ENCODE results near the gene ATF7.

Gene ATF7

GRCh38 chr12:53516758-53517455 lies 109.3 kb downstream of the ATF7 start:
- no peak for DNase-seq

DNA sequence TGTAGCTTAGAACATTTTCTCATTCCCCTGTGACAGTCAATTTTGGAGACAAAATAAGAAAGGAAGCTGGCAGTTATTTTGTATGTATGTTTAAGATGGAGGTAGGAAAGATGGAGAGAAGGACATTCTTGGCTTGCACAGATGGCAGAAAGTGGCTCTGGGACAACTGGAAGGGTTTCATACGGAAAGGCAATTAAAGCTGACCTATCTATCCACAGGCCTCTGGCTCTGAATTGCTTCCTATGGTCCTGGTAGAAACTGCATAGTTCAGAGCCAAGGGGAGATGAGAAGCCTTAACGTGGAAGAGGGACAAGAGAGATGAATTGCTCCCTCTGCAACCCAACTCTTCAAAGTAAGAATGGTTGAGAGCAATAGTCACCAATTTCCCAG lies 110.9 kb downstream of the ATF7 start:
- DNase-seq: no peak

GRCh38 chr12:53514628-53515290 lies 111.4 kb downstream of the ATF7 start:
- no peak for DNase-seq

GRCh38 chr12:53513712-53514410 lies 112.3 kb downstream of the ATF7 start:
- DNase-seq: no peak

- DNase-seq: no peak
These were observed 115.9 kb downstream of the ATF7 start for GRCh38 chr12:53510181-53510812.

DNA sequence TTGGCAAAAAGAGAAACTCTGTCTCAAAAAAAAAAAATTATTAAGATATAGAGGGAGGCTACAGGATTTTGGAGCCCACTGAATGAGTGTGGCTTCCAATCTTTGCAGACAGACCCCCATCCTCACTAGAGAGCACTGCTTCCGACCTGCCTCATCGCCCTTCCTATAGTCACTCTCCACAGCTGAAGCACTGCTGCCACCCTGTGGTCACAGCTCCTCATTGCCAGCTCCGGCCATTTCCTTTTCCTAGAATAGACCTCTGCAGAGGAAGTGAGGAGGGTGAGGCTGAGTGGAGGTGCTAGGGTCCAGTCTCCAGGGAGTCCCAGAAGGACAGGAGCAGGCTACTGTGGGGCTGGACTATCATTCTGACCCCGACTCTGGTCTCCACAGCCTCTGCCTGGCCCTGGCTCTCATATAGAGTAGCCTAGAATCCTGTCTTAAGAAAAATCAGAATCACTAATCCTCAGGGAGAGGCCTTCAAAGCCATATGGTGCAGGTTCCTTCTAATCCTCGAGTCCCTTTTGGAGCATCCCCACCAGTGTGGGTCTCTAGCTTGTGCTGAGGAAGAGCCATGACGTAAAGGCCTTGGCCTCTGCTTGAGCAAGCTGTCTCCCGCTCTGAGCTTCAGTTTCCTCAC lies 117.5 kb downstream of the ATF7 start:
- DNase-seq: peak; percentile 95

GRCh38 chr12:53507603-53507885 lies 118.6 kb downstream of the ATF7 start:
- DNase-seq: no peak

- DNase-seq: no peak
These were observed 119.1 kb downstream of the ATF7 start, which contains the start of gene NPFF for GRCh38 chr12:53506881-53507602. NPFF (minus strand) TSS chr12:53507484; CDS start chr12:53507474, 10 bp downstream.

DNA sequence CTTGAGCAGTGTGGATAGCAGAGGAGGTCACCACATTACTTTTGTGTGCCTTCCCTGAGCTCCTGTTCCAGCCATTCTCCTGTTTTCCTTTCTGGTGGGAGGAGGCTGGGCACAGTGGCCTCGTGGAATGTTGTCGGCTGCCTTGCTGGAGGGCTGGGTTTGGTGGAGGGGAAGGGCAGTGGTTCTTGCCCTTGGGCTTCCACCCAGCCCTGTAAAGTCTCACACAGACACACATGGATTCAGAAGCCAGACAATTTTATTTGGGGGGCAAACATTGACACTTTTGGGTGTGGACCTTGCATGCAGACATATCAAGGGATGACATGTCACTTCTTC lies 119.8 kb downstream of the ATF7 start:
- DNase-seq: no peak

DNA sequence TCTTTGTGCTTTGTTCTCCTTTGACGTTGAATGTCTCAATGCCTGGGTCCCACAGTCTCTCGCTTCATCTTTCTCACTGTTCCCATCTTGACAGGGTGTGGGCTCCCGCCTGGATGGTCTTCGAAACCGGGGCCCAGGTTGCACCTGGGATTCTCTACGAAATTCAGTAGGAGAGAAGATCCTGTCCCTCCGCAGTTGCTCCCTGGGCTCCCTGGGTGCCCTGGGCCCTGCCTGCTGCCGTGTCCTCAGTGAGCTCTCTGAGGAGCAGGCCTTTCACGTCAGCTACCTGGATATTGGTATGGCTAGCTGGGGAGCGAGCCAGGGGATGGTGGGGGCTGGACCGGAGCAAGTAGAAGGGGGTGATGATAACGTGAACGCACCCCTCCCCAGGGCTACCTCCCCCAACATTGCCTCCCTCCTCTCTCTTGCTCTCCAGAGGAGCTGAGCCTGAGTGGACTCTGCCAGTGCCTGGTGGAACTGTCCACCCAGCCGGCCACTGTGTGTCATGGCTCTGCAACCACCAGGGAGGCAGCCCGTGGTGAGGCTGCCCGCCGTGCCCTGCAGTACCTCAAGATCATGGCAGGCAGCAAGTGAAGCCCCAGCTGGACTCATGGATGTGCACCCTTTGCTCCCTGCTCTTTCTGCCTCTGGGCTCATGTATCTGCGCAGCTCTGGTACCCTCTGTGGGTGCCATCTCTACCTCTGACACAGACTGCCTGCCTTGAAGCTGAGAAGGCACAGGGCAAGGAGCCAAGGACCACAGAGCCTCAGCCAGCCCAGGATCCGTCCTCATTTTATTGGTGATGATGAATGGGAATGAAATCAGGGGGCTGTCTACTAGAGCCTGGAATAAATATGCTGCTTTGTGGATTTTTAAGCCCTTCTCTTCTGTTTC lies 120.4 kb downstream of the ATF7 start:
- DNase-seq: no peak

DNA sequence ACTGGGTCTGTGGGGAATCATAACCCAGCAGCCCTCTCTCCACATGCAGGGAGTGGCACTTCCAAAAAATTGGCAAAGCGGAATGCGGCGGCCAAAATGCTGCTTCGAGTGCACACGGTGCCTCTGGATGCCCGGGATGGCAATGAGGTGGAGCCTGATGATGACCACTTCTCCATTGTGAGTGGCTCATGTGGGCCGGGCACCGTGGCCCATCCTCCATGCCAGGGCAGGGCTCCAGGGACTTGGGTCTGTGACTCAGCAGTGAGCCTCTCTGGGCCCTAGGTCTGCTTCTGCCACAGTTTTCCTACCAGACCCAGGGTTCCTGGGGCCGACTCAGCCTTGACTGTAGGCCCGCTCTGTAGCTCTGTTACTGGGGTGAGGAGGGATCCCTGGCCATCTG lies 121.1 kb downstream of the ATF7 start:
- no peak for DNase-seq

GRCh38 chr12:53504004-53504920 lies 121.9 kb downstream of the ATF7 start:
- DNase-seq: no peak

DNA sequence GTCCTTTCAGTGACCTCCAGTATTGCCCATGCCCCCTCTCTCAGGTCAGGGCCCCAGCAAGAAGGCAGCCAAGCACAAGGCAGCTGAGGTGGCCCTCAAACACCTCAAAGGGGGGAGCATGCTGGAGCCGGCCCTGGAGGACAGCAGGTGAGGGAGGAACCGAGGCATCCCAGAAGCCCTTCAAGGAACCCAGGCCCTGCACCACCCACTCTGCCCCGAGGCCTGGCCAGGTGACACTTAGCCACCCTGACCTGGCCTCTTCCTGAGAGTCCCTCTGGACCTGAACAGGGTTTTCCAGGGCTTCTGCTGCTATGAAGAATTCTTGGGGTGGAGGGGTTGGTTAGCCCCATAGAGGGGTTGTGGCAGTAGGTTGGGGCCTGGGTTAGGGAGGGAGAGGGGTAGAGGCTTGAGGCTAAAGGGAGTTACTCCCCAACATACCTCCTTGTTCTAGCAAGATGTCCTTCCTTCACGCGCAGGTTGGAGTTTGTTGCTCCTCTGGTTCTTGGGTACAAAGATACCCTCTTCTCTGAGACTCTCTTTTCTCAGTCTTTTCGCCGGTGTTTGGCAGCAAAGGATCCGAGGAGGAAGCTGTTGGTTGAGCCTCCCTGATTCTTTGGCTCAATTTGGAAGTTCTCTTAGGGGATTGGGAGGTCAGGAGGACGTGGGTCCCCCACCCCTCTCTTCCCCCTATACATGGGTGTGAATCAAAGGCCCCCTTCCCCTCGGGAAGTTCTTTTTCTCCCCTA lies 123.0 kb downstream of the ATF7 start:
- no peak for DNase-seq

- no peak for DNase-seq
These were observed 123.9 kb downstream of the ATF7 start for GRCh38 chr12:53502331-53502730.

DNA sequence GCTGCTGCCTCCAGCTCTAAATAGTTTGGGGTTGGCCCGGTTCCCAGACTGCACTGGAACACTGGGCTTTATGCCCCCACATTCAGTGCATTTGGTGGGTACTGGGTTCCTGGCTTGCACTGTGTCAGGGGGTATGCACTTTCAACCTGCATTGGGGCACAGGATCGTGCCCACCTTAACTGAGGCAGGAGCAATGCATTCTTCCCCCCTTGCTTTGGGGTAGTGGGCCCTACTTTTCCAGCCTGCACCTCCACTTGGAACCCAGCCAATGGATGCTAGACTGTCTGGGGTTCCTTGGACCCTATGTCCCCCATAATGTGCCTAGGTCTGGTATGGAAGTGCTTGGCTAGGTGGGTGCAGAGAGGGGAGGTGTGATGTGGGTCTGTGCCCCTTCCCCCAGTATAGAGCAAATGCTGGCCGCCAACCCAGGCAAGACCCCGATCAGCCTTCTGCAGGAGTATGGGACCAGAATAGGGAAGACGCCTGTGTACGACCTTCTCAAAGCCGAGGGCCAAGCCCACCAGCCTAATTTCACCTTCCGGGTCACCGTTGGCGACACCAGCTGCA lies 124.5 kb downstream of the ATF7 start:
- DNase-seq: no peak

DNA sequence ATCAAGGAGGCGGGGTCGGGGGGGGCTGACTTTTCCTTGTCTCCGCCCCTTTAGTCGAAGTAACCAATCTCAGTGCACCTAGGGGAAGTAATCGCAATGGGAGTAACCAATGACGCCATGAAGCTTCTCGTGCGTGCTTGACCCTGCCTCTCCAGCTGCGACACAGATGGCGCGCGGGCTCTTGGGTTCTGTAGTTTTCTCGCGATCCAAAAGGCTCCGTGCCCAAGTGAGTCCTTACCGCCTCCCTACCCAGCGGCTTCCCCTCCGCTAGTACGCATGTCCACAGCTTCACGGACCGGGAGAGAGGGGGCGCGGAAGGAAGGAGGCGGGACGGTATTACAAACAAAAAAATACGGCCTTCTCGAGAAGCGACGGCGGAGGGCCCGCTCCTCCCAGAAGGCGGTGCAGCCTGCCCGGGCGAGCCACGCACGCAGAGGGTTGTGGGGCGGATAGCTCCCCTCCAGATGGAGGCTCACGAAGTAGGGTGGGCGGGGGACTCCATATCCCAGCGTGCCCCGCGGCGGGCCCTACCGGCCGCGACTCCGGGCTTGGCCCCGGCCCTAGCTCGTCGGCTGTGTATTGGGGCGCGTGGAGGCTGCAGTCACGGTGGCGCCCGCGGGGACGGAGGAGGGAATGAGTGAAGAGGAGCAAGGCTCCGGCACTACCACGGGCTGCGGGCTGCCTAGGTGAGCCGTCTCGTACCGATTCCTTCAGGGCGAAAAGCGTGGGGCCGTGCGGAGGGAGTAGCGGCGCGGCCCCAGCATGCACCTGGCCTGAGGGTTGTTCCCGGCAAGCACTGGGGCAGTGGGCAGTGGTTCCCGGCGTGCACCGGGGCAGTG lies 125.2 kb downstream of the ATF7 start, which contains the start of gene TARBP2:
Gene TARBP2, plus strand, starts transcription at position 508 of the 839 bp plus-strand sequence. Its CDS starts 126 bp downstream, at position 634.
- DNase-seq: peak; percentile 99

GRCh38 chr12:53500142-53500775 lies 125.9 kb downstream of the ATF7 start:
- DNase-seq: no peak
